ENCODE results near the gene DPF1. TPM values are rescaled to one million over a fixed set of nuclear protein-coding genes. Genes with fewer than 3 reads are reported as not detected.

The DPF1 gene
- under 0.01 and 0.09 TPM in 2 replicates for total RNA-seq

DNA sequence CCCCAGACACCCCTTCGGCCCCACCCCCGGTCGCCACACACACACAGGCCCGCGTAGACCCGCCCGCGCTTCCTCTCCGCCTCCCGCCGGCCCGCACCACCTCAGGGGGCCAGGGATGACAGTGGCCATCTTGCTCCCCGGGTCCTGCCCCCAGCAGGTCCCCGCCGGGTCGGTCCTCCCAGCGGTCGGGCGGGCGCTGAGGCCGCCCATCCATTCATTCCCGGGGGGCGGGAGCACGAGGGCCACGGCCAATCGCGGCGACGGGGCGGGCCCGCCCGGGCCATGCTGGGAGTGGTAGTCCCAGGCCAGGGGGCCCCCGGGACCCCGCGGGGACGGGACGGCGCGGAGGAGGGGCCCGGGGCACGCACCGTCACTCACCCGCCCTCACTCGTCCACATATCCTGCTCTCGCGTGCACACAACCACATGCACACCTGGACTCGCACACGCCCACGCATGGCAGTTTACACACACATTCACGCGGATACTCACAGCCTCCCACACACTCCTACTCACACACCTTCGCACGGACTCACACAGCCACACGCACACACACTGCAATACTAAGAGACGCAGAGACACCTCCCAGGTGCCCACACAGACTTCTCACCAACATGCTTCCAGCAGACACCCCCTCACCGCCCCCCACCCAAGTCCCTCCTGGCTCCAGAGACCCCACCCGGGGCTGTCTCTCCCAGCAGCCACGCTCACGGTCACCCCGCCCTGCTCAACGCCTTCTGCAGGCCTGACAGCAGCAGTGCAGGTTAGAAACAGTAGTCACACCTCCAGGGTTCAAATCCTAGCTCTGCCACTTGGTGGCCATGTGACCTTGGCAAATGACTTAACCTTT, at the start of gene DPF1:
DPF1 (minus strand) TSS at position 209 of the 849 bp plus-strand sequence; CDS start at position 129, 80 bp downstream.

GRCh38 chr19:38264486-38265212, 40.6 kb upstream of the DPF1 start, which contains the start of gene SPINT2:
Gene SPINT2, plus strand, starts transcription at chr19:38264573. Its CDS starts 320 bp downstream, at chr19:38264893.

Other genes with a start within 250 kb of the DPF1 start
- gene PPP1R14A, start 32.2 kb upstream of the DPF1 start, total RNA-seq = 1.0 and 4.7 TPM in 2 replicates
- 14.5 and 52.2 TPM in 2 replicates for gene SPINT2, start 40.4 kb upstream of the DPF1 start, total RNA-seq
- 3.1 and 7.9 TPM in 2 replicates for gene C19orf33, start 80.0 kb upstream of the DPF1 start, total RNA-seq
- 36.3 and 47.9 TPM in 2 replicates for gene YIF1B, start 91.7 kb upstream of the DPF1 start, total RNA-seq
- 4.1 and 6.2 TPM in 2 replicates for gene KCNK6, start 95.6 kb upstream of the DPF1 start, total RNA-seq
- gene CATSPERG, start 111.6 kb upstream of the DPF1 start, total RNA-seq = 1.5 TPM in 2 replicates
- 197 and 198 TPM in 2 replicates for gene PSMD8, start 150.3 kb upstream of the DPF1 start, total RNA-seq
- 0.11 TPM in 1 of 2 replicates, not detected in the other for gene GGN, start 163.8 kb upstream of the DPF1 start, total RNA-seq
- 0.22 and 0.26 TPM in 2 replicates for gene SPRED3, start 164.5 kb upstream of the DPF1 start, total RNA-seq
- gene FAM98C, start 178.9 kb upstream of the DPF1 start, total RNA-seq = 4.8 and 6.9 TPM in 2 replicates
- not detected in 2 replicates for gene RASGRP4, start 202.0 kb upstream of the DPF1 start, total RNA-seq
- gene RYR1, start 209.5 kb upstream of the DPF1 start, total RNA-seq = under 0.01 and 0.11 TPM in 2 replicates